ENCODE data around the gene C1orf122. TPM values are rescaled to one million over a fixed set of nuclear protein-coding genes. Genes with fewer than 3 reads are reported as not detected.

Gene C1orf122
- total RNA-seq, 2 donors from 2014 or later, result 36.7 to 43.7 TPM

- no peak for DNase-seq
- intact Hi-C loops (cut with DNase I, micrococcal nuclease), result no loop called here
- no peak for ATAC-seq
Measured at GRCh38 chr1:37831109-37831508, 23.5 kb downstream of the C1orf122 start.

DNA sequence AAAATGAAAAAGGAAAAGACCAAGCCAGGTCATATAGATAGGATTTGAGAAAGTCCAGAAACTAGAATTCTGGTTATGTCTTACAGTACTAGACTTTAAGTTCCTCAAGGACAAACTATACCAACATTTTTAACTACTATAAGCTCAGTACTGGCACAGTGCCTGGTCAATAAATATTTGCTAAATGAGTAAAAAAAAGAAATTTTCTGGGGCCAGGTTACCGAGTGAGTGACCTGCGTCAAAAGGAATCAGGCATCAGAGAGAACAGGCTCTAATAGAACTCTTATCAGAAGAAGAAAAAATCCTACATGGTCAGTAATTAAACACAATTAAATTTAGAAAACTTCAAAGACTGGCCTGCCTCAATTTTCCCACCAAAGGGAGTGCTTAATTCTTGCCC lies 24.2 kb downstream of the C1orf122 start:
- intact Hi-C loops (cut with DNase I, micrococcal nuclease), result no loop called here
- no peak for ATAC-seq
- DNase-seq, result no peak

DNA sequence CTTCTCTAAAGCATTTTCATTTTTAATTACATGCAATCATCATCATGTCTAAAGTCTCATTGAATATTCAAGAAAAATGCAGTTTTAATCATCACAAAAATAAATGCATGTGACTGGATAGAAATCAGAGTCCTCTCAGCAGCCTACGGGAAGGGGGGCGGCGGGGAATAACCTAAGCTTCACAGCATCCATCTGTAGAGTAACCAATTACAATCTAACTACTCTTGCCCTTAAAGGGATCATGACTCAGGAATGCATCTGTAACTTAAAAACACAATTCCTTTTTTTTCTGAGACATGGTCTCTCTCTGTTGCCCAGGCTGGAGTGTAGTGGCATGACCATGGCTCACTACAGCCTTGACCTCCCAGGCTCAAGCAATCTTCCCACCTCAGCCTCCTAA lies 29.2 kb downstream of the C1orf122 start:
- no peak for DNase-seq
- intact Hi-C loops (cut with DNase I, micrococcal nuclease), result no loop called here
- ATAC-seq, result no peak

GRCh38 chr1:37839676-37840075 lies 32.1 kb downstream of the C1orf122 start:
- intact Hi-C loops (cut with DNase I, micrococcal nuclease), result no loop called here
- DNase-seq (no peak), ATAC-seq (no peak)

DNA sequence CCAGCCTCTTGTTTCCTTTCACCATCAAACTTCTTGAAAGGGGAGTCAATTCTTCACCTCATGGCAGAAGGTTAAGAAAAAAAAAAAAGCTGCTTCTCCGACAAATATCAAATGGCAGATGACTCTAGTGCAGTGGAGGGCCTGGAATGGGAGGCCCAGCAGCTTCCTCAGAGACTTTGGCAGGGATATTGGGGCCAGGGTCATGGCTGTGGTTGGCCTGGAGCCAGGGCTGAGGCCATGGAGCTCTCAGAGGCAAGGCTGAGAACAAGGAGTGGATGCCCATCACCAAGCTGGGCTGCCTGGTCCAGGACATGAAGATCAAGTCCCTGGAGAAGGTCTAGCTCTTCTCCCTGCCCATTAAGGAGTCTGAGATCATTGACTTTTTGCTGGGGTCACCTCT lies 33.1 kb downstream of the C1orf122 start:
- DNase-seq, result no peak
- intact Hi-C loops (cut with DNase I, micrococcal nuclease), result no loop called here
- ATAC-seq, result no peak

DNA sequence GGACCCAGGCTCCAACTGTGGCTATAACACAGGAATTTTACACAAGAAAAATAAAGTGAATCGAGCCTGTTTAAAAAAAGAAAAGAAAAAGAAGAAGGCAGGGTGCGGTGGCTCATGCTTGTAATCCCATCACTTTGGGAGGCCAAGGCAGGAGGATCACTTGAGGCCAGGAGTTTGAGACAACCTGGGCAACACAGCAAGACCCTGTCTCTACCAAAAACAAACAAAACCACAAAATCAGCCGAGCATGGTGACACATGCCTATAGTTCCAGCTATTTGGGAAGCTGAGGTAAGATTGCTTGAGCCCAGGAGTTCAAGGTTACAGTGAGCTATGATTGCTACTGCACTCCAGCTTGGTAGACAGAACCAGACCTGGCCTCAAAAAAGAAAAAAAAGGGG lies 34.1 kb downstream of the C1orf122 start:
- no peak for DNase-seq
- intact Hi-C loops (cut with DNase I, micrococcal nuclease), result no loop called here
- ATAC-seq, result no peak

DNA sequence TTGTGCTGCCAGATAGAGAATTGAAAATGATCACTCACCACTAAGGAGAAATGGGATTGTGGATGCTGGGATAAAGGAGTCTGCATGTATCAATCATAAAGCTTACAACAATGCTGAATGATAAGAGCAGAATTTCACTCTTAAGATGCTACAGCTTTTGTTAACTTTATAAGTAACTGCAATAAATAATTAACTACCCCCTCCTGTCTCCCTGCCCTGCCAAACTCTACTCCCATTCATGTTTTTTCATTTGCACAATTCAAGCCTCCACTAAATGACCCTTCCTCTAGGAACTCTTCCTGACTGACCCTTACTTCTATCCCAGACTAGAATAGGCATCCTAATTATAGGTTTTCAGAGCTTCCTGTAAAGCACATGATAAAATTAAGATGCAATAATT lies 36.9 kb downstream of the C1orf122 start:
- ATAC-seq (no peak), DNase-seq (no peak)
- intact Hi-C loops (cut with DNase I, micrococcal nuclease), result no loop called here

DNA sequence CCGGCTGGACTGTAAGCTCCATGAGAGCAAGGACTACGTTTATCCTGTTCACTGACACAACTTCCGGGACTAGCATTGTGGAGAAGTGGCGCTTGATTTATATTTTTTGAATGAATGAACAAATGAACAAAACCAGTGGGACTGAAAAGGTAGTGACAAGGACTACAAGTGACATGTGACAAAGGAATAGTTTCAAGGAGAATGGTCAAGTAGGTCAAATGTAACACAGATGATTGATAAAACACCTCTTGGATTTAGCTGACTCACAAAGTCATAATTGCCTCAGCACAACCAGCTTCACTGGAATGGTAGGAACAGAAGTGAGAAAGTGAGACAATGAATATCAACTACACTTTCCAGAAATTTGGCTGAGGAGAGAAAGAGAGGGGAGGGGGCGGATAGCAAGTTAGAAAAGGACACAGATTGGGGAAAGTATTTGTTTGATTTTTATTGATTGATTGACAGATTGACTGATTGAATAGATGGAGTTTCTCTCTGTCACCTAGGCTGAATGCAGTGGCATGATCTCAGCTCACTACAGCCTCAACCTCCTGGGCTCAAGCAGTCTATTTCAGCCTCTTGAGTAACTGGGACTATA lies 37.6 kb downstream of the C1orf122 start:
- ATAC-seq (peak; percentile 16), DNase-seq (no peak)

DNA sequence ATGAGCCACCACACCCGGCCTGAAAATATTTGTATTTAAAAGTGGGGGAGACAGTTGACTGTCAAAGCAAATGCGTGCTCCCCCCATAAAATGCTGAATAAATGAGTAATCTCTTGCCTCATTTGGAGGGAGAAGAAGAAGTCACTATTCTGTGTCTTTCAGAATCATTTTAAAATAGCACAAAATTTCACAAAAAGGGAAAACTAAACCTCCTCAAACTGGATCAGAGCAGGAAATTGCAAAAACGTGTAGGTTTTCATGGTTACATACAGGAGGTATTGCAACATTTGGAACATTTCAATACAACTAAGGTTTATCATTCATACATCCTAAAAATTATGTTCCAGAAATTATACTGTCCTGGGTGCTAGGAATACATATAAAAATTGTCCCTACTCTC lies 38.2 kb downstream of the C1orf122 start:
- DNase-seq (no peak), ATAC-seq (no peak)
- intact Hi-C loops (cut with DNase I, micrococcal nuclease), result no loop called here

More for the DNA sequence above, 37.6 kb downstream of the C1orf122 start:
- intact Hi-C loops (cut with DNase I, micrococcal nuclease), result no loop called here

DNA sequence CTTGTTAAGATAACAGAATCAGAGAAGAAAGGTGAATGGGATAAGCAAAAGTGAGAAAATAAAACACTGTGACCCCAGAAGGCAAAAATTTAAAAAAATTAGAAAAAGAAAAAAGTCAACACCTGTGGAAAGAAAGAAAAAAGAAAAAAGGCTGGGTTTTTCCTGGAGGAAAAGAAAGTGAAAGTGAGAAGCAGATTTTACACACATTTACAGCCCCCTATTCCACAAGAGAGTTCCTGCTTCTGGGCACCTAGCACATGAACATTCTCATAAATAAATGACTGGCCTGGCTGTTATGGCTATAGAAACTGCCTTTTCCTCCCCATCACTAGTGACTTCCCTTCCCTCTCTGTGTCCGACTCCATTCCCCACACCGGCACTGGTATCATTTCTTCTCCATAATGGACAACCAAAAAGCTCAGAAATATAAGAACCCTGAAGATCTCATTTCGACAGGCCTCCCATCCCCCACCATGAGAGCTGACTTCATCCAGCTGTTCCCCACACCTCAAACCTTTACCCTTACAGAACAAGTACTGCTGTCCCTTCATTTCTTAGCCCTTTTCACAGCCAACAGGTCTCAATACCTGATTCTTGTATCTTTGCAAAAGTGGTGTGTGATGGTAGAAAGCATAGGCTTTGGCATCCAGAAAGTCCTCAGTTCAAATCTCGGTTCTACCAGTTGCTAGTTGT lies 39.2 kb downstream of the C1orf122 start:
- DNase-seq (peak in 1 of 2 donors; percentile 19), ATAC-seq (peak; percentile 98)

DNA sequence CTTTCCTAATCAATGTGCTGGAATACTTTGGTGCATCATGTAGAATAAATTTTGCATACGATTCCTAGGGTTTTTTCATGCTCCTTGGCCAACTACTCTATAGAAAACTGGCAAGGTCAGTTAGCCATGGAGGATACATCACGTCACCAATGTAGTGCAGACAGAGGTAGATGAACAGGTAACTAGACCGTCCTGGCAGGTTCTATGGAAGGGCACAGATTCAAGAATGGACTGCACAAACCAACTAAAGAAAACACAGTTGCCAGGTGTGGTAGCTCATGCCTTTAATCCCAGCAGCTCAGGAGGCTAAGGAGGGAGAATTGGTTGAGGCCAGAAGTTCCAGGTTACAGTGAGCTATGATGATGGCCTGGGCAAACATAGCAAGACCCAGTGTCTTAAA lies 41.9 kb downstream of the C1orf122 start:
- intact Hi-C loops (cut with DNase I, micrococcal nuclease), result no loop called here
- DNase-seq (no peak), ATAC-seq (no peak)

More for the DNA sequence above, 39.2 kb downstream of the C1orf122 start:
- intact Hi-C loops (cut with DNase I, micrococcal nuclease), result no loop called here

DNA sequence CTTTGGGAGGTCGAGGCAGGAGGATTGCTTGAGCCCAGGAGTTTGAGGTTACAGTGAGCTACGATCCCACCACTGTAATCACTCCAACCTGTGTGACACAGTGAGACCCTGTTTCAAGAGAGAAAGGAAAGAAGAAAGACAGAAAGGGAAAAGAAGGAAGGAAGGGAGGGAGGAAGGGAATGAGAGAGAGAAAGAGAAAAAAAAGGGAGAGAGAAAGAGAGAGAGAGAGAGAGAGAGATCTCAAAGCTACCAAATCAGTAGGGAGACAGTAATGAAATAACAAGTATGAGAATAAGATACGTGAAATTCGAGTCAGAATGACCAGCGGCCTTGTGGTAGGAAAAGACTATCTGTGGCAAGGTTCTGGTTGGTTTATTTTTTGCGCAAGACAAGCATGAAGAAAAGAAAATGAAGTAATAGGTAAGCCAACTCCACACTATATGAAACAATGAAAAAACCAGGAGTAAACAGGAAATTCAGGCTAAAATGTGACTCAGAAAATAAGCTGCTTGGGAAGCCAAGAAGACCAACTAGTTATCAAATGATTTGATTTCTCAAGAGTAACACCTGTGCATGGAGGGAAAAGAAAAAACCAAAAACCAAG lies 42.9 kb downstream of the C1orf122 start:
- ATAC-seq (no peak), DNase-seq (no peak)
- intact Hi-C loops (cut with DNase I, micrococcal nuclease), result no loop called here

DNA sequence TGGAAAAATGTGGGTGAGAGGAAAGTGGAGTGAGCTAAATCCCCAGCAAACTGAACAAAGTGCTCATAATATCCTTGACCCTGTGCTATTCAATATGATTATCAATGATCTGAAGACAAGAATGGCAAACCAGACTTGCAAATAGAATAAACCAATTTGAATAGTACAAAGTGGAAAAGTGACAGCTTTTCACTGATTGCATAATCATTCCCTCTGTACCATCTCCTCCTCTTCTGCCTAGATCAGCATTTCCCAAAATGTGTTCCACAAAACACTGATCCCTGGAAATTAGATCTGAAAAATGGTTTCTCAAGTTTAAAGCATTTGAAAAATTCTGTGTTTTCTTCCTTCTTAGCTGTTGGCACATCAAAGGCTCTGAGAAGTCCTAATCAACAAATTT lies 43.7 kb downstream of the C1orf122 start:
- ATAC-seq (no peak), DNase-seq (no peak)
- intact Hi-C loops (cut with DNase I, micrococcal nuclease), result no loop called here

DNA sequence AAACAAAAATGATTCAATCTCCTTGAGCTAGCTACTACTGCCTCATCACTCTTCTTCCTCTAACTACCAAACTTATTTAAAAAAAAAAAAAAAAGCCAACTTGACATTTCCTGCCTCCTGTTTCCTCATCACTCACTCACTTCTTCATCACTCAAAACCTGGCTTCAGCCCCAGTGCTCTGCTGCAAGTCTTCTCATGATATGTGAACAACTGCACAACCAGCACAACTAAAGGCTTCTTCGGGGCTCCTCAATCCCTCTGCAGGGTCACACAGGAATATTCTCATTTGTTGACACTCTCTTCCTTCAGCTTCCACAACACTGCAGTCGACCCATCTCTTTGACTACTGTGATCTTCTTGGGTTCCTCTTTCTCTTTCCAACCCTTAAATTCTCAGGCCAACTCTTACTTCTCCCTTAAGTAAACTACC lies 44.2 kb downstream of the C1orf122 start:
- ATAC-seq (no peak), DNase-seq (no peak)
- intact Hi-C loops (cut with DNase I, micrococcal nuclease), result no loop called here

GRCh38 chr1:37853157-37853556 lies 45.6 kb downstream of the C1orf122 start:
- DNase-seq, result no peak
- intact Hi-C loops (cut with DNase I, micrococcal nuclease), result no loop called here
- ATAC-seq, result no peak

GRCh38 chr1:37854406-37854805 lies 46.8 kb downstream of the C1orf122 start:
- ATAC-seq, result no peak
- DNase-seq, result no peak
- intact Hi-C loops (cut with DNase I, micrococcal nuclease), result no loop called here

Other genes with a start within 250 kb of the C1orf122 start
- 10 to 100 TPM; 29.9 to 35.1 TPM for gene GNL2, start 211.9 kb upstream of the C1orf122 start, total RNA-seq
- gene RSPO1, start 172.9 kb upstream of the C1orf122 start, total RNA-seq, result under 1 TPM; 0.52 to 0.78 TPM
- gene CDCA8, start 115.3 kb upstream of the C1orf122 start, total RNA-seq, result 10 to 100 TPM in 1 of 2 donors, 1 to 10 TPM in 1; 7.9 to 10.2 TPM
- gene EPHA10, start 42.7 kb upstream of the C1orf122 start, total RNA-seq, result 10 to 100 TPM; 49.2 to 62.5 TPM
- 1 to 10 TPM; 7.0 to 7.6 TPM for gene MANEAL, start 13.9 kb upstream of the C1orf122 start, total RNA-seq
- gene YRDC, start 418 bp downstream of the C1orf122 start, total RNA-seq, result 10 to 100 TPM; 12.3 to 15.1 TPM
- 10 to 100 TPM; 28.0 to 37.9 TPM for gene MTF1, start 51.8 kb downstream of the C1orf122 start, total RNA-seq
- 10 to 100 TPM; 21.6 to 25.2 TPM for gene INPP5B, start 139.3 kb downstream of the C1orf122 start, total RNA-seq
- gene SF3A3, start 182.2 kb downstream of the C1orf122 start, total RNA-seq, result 10 to 100 TPM; 27.5 to 34.8 TPM
- gene FHL3, start 197.7 kb downstream of the C1orf122 start, total RNA-seq, result 1 to 10 TPM; 2.5 to 6.8 TPM
- 10 to 100 TPM; 16.4 to 17.3 TPM for gene UTP11, start 204.9 kb downstream of the C1orf122 start, total RNA-seq
- gene POU3F1, start 239.0 kb downstream of the C1orf122 start, total RNA-seq, result not detected